ENCODE data around the gene LRPAP1.
"Not testable (repeated sequence)": the region's sequence is repeated elsewhere in the genome, so short reads cannot be mapped to it uniquely, and the experiment has no call there.

Gene LRPAP1

GRCh38 chr4:3518511-3518880 is 13.7 kb downstream of the LRPAP1 start:
- DNase-seq, result no peak

- DNase-seq, result no peak
These were observed 14.3 kb downstream of the LRPAP1 start for GRCh38 chr4:3517731-3518510.

- DNase-seq, result no peak
These were observed 15.1 kb downstream of the LRPAP1 start for GRCh38 chr4:3516836-3517730.

GRCh38 chr4:3516061-3516835 is 16.0 kb downstream of the LRPAP1 start:
- no peak for DNase-seq

GRCh38 chr4:3515646-3516045 is 16.6 kb downstream of the LRPAP1 start:
- DNase-seq, result no peak

GRCh38 chr4:3514806-3515501 is 17.3 kb downstream of the LRPAP1 start:
- DNase-seq, result no peak

GRCh38 chr4:3514221-3514780 is 17.9 kb downstream of the LRPAP1 start:
- DNase-seq, result no peak

GRCh38 chr4:3513807-3514206 is 18.4 kb downstream of the LRPAP1 start:
- DNase-seq, result no peak

GRCh38 chr4:3512719-3513118 is 19.5 kb downstream of the LRPAP1 start:
- DNase-seq, result no peak

GRCh38 chr4:3512279-3512678 is 19.9 kb downstream of the LRPAP1 start:
- DNase-seq, result no peak

GRCh38 chr4:3511601-3512000 is 20.6 kb downstream of the LRPAP1 start:
- not testable (repeated sequence) for DNase-seq

- no peak for DNase-seq
These were observed 21.0 kb downstream of the LRPAP1 start for GRCh38 chr4:3511187-3511586.

GRCh38 chr4:3510481-3510880 is 21.7 kb downstream of the LRPAP1 start:
- no peak for DNase-seq

GRCh38 chr4:3508542-3508941 is 23.7 kb downstream of the LRPAP1 start:
- no peak for DNase-seq

- DNase-seq, result no peak
These were observed 27.0 kb downstream of the LRPAP1 start for GRCh38 chr4:3505231-3505630.

- no peak for DNase-seq
These were observed 29.0 kb downstream of the LRPAP1 start for GRCh38 chr4:3502941-3503936.

GRCh38 chr4:3501825-3502425 is 30.3 kb downstream of the LRPAP1 start:
- no peak for DNase-seq

- no peak for DNase-seq
These were observed 30.9 kb downstream of the LRPAP1 start for GRCh38 chr4:3501126-3501824.

- DNase-seq, result no peak
These were observed 31.6 kb downstream of the LRPAP1 start for GRCh38 chr4:3500634-3501101.

GRCh38 chr4:3500111-3500510 is 32.1 kb downstream of the LRPAP1 start:
- DNase-seq, result no peak
